CD14-positive monocyte (primary cell): ENCODE results near the gene CDK6. TPM values are rescaled to one million over a fixed set of nuclear protein-coding genes. Genes with fewer than 3 reads are reported as not detected.
"Not testable (repeated sequence)": the region's sequence is repeated elsewhere in the genome, so short reads cannot be mapped to it uniquely, and the experiment has no call there.

Experiments used
- DNase-seq, 3 donors: peaks; one replicate each; pipeline ENCODE4 v3.0.0-alpha.2; 2011 to 2022
- H2AFZ ChIP-seq: 2 replicates; pipeline ENCODE4 v1.6.0; 2012; ENCODE audit warnings: mild to moderate bottlenecking, low read depth, low read length, inconsistent platforms; ENCODE audit not compliant: insufficient read depth, poor library complexity, severe bottlenecking
- H3K27ac ChIP-seq, 2 donors: 1 replicate in 1 of 2; 2 replicates in 1 of 2; pipeline ENCODE4 v1.5.1; 2012 to 2013; ENCODE audit warnings: low read length in 2 of 2, control low read depth in 1 of 2, inconsistent platforms in 1 of 2, low read depth in 1 of 2, mild to moderate bottlenecking in 1 of 2
- H3K27me3 ChIP-seq, 2 donors: one replicate each; pipeline versions ENCODE4 v1.6.0 to v1.6.1; 2011 to 2013; ENCODE audit warnings: low read length in 2 of 2; ENCODE audit not compliant: control insufficient read depth in 2 of 2, insufficient read depth in 2 of 2
- H3K36me3 ChIP-seq, 2 donors: replicated peaks in 1 of 2; 1 replicate in 1 of 2; 2 replicates in 1 of 2; pipeline versions ENCODE4 v1.5.1 to v1.6.1; 2012 to 2013; ENCODE audit warnings: low read length in 2 of 2, control low read depth in 1 of 2, inconsistent platforms in 1 of 2, mild to moderate bottlenecking in 1 of 2; ENCODE audit not compliant: insufficient read depth in 2 of 2, control insufficient read depth in 1 of 2
- H3K4me1 ChIP-seq, 2 donors: 1 replicate in 1 of 2; 2 replicates in 1 of 2; pipeline versions ENCODE4 v1.5.1 to v1.6.1; 2012 to 2013; ENCODE audit warnings: low read length in 2 of 2, control low read depth in 1 of 2, inconsistent platforms in 1 of 2, mild to moderate bottlenecking in 1 of 2, moderate library complexity in 1 of 2; ENCODE audit not compliant: insufficient read depth in 2 of 2, control insufficient read depth in 1 of 2
- H3K4me2 ChIP-seq: replicated peaks from 2 replicates; pipeline ENCODE3; 2012; ENCODE audit warnings: low read length, moderate library complexity, mild to moderate bottlenecking; ENCODE audit not compliant: poor library complexity, severe bottlenecking; ENCODE audit errors: extremely low read depth
- H3K4me3 ChIP-seq, 3 experiments: fragments of 200-600 bp in 1 of 3; sonication (generic) in 1 of 3; replicated peaks in 1 of 3; 1 replicate in 2 of 3; 2 replicates in 1 of 3; pipeline ENCODE4 v1.5.1; 2011 to 2013; ENCODE audit warnings: low read length in 3 of 3, mild to moderate bottlenecking in 3 of 3, control low read depth in 2 of 3, low read depth in 2 of 3, inconsistent platforms in 1 of 3, moderate library complexity in 1 of 3
- H3K79me2 ChIP-seq: 2 replicates; pipeline ENCODE4 v1.6.0; 2012; ENCODE audit warnings: mild to moderate bottlenecking, control low read depth, inconsistent platforms, low read length, moderate library complexity; ENCODE audit not compliant: insufficient read depth
- H3K9ac ChIP-seq: 2 replicates; pipeline ENCODE4 v1.6.0; 2017; ENCODE audit warnings: low read length, mild to moderate bottlenecking; ENCODE audit not compliant: insufficient read depth, poor library complexity, severe bottlenecking
- H3K9me3 ChIP-seq, 2 donors: replicated peaks in 1 of 2; 1 replicate in 1 of 2; 2 replicates in 1 of 2; pipeline versions ENCODE4 v1.5.1 to v1.6.1; 2012 to 2013; ENCODE audit warnings: low read length in 2 of 2, control low read depth in 1 of 2; ENCODE audit not compliant: control insufficient read depth in 1 of 2, insufficient read depth in 1 of 2
- H4K20me1 ChIP-seq: 2 replicates; pipeline ENCODE4 v1.6.0; 2012; ENCODE audit warnings: mild to moderate bottlenecking, low read length, control low read depth, moderate library complexity; ENCODE audit not compliant: insufficient read depth
- H3K27ac Mint-ChIP-seq, 7 donors: one replicate each; pipeline ENCODE4 v1.8.0; 2020; ENCODE audit warnings: mild to moderate bottlenecking in 7 of 7, mixed read lengths in 7 of 7, moderate library complexity in 6 of 7, inconsistent platforms in 2 of 7
- H3K27me3 Mint-ChIP-seq, 3 donors: one replicate each; pipeline ENCODE4 v1.8.0; 2021 to 2022; ENCODE audit warnings: low read depth in 3 of 3, mild to moderate bottlenecking in 3 of 3, mixed read lengths in 3 of 3, moderate library complexity in 3 of 3, inconsistent platforms in 1 of 3
- H3K36me3 Mint-ChIP-seq, 2 donors: one replicate each; pipeline ENCODE4 v1.8.0; 2020; ENCODE audit warnings: mixed read lengths in 2 of 2, inconsistent platforms in 1 of 2, mild to moderate bottlenecking in 1 of 2
- H3K4me1 Mint-ChIP-seq: one replicate; pipeline ENCODE4 v1.8.0; 2020; ENCODE audit warnings: mild to moderate bottlenecking, mixed read lengths
- H3K4me3 Mint-ChIP-seq, 2 donors: one replicate each; pipeline ENCODE4 v1.8.0; 2020; ENCODE audit warnings: mild to moderate bottlenecking in 2 of 2, mixed read lengths in 2 of 2, moderate library complexity in 1 of 2
- H3K9me3 Mint-ChIP-seq, 7 donors: one replicate each; pipeline ENCODE4 v1.8.0; 2020 to 2022; ENCODE audit warnings: mixed read lengths in 7 of 7, mild to moderate bottlenecking in 6 of 7, moderate library complexity in 6 of 7, inconsistent platforms in 2 of 7
- CTCF ChIP-seq: fragments of 200-600 bp; IDR thresholded peaks from one replicate; pipeline ENCODE4 v1.8.0; 2022; ENCODE audit warnings: antibody characterized with exemption, mild to moderate bottlenecking
- WGBS: methylation state at CpG from one replicate; pipeline ENCODE4 v1.1.5; 2013; ENCODE audit warnings: missing lambda C conversion rate; ENCODE audit not compliant: insufficient coverage; 5-methylcytosine and 5-hydroxymethylcytosine counted together
- intact Hi-C, 2 donors: fragments of 100-400 bp; cut with micrococcal nuclease; formaldehyde crosslinking; loops; one replicate each; pipeline versions ENCODE4 v1.15.0 to v1.15.1; 2023
- polyA plus RNA-seq, 3 donors: library from polyadenylated mRNA; depleted of rRNA in 1 of 3; unstranded in 2 of 3; stranded (reverse) in 1 of 3; fragments of 300-500 nt in 2 of 3; fragments of >200 nt in 1 of 3; fragmentation: Illumina TruSeq in 2 of 3; gene quantifications; 1 replicate in 2 of 3; 2 replicates in 1 of 3; pipeline ENCODE4 v1.2.3, GENCODE V29; 2012 to 2021

The CDK6 gene
- polyA plus RNA-seq, 3 donors = 3.4 to 4.3 (median 3.8) TPM

- DNase-seq = peak in 2 of 3 donors; percentile 9 to 11
- H3K27me3 ChIP-seq, H4K20me1 ChIP-seq, H3K36me3 ChIP-seq, H3K36me3 Mint-ChIP-seq, H3K27me3 Mint-ChIP-seq, H3K4me1 Mint-ChIP-seq, H3K27ac ChIP-seq, H3K9ac ChIP-seq, H3K4me3 ChIP-seq, H2AFZ ChIP-seq, H3K4me3 Mint-ChIP-seq, H3K27ac Mint-ChIP-seq, H3K4me1 ChIP-seq, H3K79me2 ChIP-seq, intact Hi-C loops, H3K4me2 ChIP-seq: not testable (repeated sequence)
- peaks cover 8 to 17% (median 10%) of the 10 kb centered on the region in 7 donors for H3K9me3 Mint-ChIP-seq
- TF ChIP-seq CTCF = peak; percentile 35
- WGBS = 100% methylated on average over 1 of the region's 5 CpGs
- peaks cover 8 to 10% of the 10 kb centered on the region in 2 donors for H3K9me3 ChIP-seq
Measured at GRCh38 chr7:92864169-92864568, 27.8 kb upstream of the CDK6 start.

- Histone ChIP-seq H3K4me1 (peaks cover 0 to 4% of the 10 kb centered on the region in 2 donors), H4K20me1 (no peaks in the 10 kb centered on the region), H3K4me2 (no peak overlapping the region), H3K9me3 (no peaks in the 10 kb centered on the region), H3K27ac (no peak overlapping the region), H3K27me3 (no peaks in the 10 kb centered on the region), H3K9ac (no peak overlapping the region), H3K79me2 (no peaks in the 10 kb centered on the region), H2AFZ (no peak overlapping the region), H3K4me3 (no peak overlapping the region), H3K36me3 (no peaks in the 10 kb centered on the region)
- Mint-ChIP-seq H3K4me3 (no peak overlapping the region), H3K27me3 (peaks cover 0 to 3% (median 0%) of the 10 kb centered on the region in 3 donors), H3K4me1 (peaks cover 6% of the 10 kb centered on the region), H3K9me3 (peaks cover 0 to 2% (median 0%) of the 10 kb centered on the region in 7 donors), H3K36me3 (no peaks in the 10 kb centered on the region), H3K27ac (peak overlapping the region in 1 of 7 donors; percentile 10)
- 80% methylated on average over 1 of the region's 2 CpGs for WGBS
- DNase-seq = no peak
- no peak for TF ChIP-seq CTCF
- intact Hi-C loops = no loop called here
Measured at GRCh38 chr7:92856436-92856835, 20.1 kb upstream of the CDK6 start.
